GM10847 (cell line): Measurements from ENCODE around the gene KAZN.

Experiments
- POLR2A ChIP-seq: IDR thresholded peaks from 2 replicates; pipeline ENCODE4 v1.6.1; 2011; ENCODE audit not compliant: insufficient read length; ENCODE audit errors: extremely low read depth

The KAZN gene

GRCh38 chr1:14694589-14694988 lies 96.1 kb downstream of the KAZN start:
- no peak for TF ChIP-seq POLR2A

- TF ChIP-seq POLR2A: no peak
Measured at GRCh38 chr1:14696761-14697160, 98.3 kb downstream of the KAZN start.

- no peak for TF ChIP-seq POLR2A
Measured at GRCh38 chr1:14697353-14697752, 98.9 kb downstream of the KAZN start.

GRCh38 chr1:14698314-14698713 lies 99.8 kb downstream of the KAZN start:
- no peak for TF ChIP-seq POLR2A

- no peak for TF ChIP-seq POLR2A
Measured at GRCh38 chr1:14699620-14700019, 101.1 kb downstream of the KAZN start.

- no peak for TF ChIP-seq POLR2A
Measured at GRCh38 chr1:14704846-14705245, 106.4 kb downstream of the KAZN start.

- no peak for TF ChIP-seq POLR2A
Measured at GRCh38 chr1:14705824-14706223, 107.3 kb downstream of the KAZN start.

GRCh38 chr1:14706631-14707030 lies 108.1 kb downstream of the KAZN start:
- TF ChIP-seq POLR2A: no peak

GRCh38 chr1:14707531-14708445 lies 109.3 kb downstream of the KAZN start:
- no peak for TF ChIP-seq POLR2A

GRCh38 chr1:14710331-14710730 lies 111.8 kb downstream of the KAZN start:
- TF ChIP-seq POLR2A: no peak

- TF ChIP-seq POLR2A: no peak
Measured at GRCh38 chr1:14712136-14712535, 113.7 kb downstream of the KAZN start.

GRCh38 chr1:14713077-14713476 lies 114.6 kb downstream of the KAZN start:
- no peak for TF ChIP-seq POLR2A

- no peak for TF ChIP-seq POLR2A
Measured at GRCh38 chr1:14715266-14715665, 116.8 kb downstream of the KAZN start.

- no peak for TF ChIP-seq POLR2A
Measured at GRCh38 chr1:14715802-14716201, 117.3 kb downstream of the KAZN start.

- no peak for TF ChIP-seq POLR2A
Measured at GRCh38 chr1:14716474-14716873, 118.0 kb downstream of the KAZN start.

- no peak for TF ChIP-seq POLR2A
Measured at GRCh38 chr1:14718476-14718875, 120.0 kb downstream of the KAZN start.

GRCh38 chr1:14723401-14723800 lies 124.9 kb downstream of the KAZN start:
- no peak for TF ChIP-seq POLR2A
